HepG2 (cell line): ENCODE results near the gene MID1. TPM values are rescaled to one million over a fixed set of nuclear protein-coding genes. Genes with fewer than 3 reads are reported as not detected.

Experiments
- ATAC-seq: fragments of 200-7000 bp; cut with Tn5 transposase; 3 replicates; pipeline ENCODE4 v1.9.1; 2020; ENCODE audit warnings: mild to moderate bottlenecking, moderate library complexity
- BruUV-seq: library from RNA; stranded (reverse); fragments of 400-500 nt; replicated peaks from 2 replicates; lab custom pipeline; 2021; lab: Mats Ljungman, UMichigan
- CTCF ChIA-PET: fragments of 300-600 bp; formaldehyde crosslinking; extraction: SDS; loops from one replicate; lab custom pipeline; 2021; ENCODE audit warnings: low total read pairs, inconsistent platforms, low intra/inter-chr PET ratio; lab: Yijun Ruan, JAX
- POLR2A ChIA-PET: fragments of 350-600 bp; sonication (Branson Sonifier 250); formaldehyde crosslinking; loops from one replicate; lab custom pipeline; 2020; ENCODE audit warnings: antibody characterized with exemption, inconsistent platforms; lab: Yijun Ruan, JAX
- DNase-seq: peaks from one replicate; pipeline ENCODE4 v3.0.0-alpha.2; 2015; ENCODE audit warnings: low spot score
- FAIRE-seq: peaks from 3 replicates; lab custom pipeline; 2011; peaks lifted over from hg19 to GRCh38; lab: Jason Lieb, UNC
- H2AFZ ChIP-seq: one replicate; pipeline ENCODE4 v1.6.1; 2011; ENCODE audit warnings: low read length, inconsistent platforms
- H3K27ac ChIP-seq: fragments of 300-600 bp; 3 replicates; pipeline ENCODE4 v1.8.0; 2011; ENCODE audit warnings: mixed run types, mild to moderate bottlenecking, mixed read lengths, low read length, inconsistent platforms; ENCODE audit not compliant: insufficient read depth; ENCODE audit errors: extremely low read length
- H3K27me3 ChIP-seq, 2 experiments: fragments of 200-600 bp in 1 of 2; 2 replicates in 1 of 2; 3 replicates in 1 of 2; pipeline versions ENCODE4 v1.6.0 to v1.8.0; 2011; ENCODE audit warnings: low read length in 2 of 2, mild to moderate bottlenecking in 2 of 2, moderate library complexity in 2 of 2, inconsistent platforms in 1 of 2; ENCODE audit not compliant: insufficient read depth in 2 of 2, control insufficient read depth in 1 of 2
- H3K36me3 ChIP-seq, 2 experiments: fragments of 200-600 bp in 1 of 2; replicated peaks in 1 of 2; 2 replicates in 1 of 2; 3 replicates in 1 of 2; pipeline versions ENCODE4 v1.5.1 to v1.8.0; 2011; ENCODE audit warnings: low read length in 2 of 2, inconsistent platforms in 1 of 2; ENCODE audit not compliant: insufficient read depth in 2 of 2, control insufficient read depth in 1 of 2
- H3K4me1 ChIP-seq: 2 replicates; pipeline ENCODE4 v1.5.1; 2012; ENCODE audit warnings: low read length, inconsistent platforms; ENCODE audit not compliant: insufficient read depth
- H3K4me2 ChIP-seq: 2 replicates; pipeline ENCODE4 v1.6.0; 2011; ENCODE audit warnings: low read depth, low read length, inconsistent platforms
- H3K4me3 ChIP-seq, 3 experiments: fragments of 200-600 bp in 1 of 3; sonication (generic), shearing (Covaris generic) in 1 of 3; replicated peaks in 1 of 3; 2 replicates each; pipeline ENCODE4 v1.5.1; 2011 to 2016; ENCODE audit warnings: low read length in 3 of 3, inconsistent platforms in 2 of 3, low read depth in 2 of 3, mild to moderate bottlenecking in 2 of 3, control low read depth in 1 of 3, mixed read lengths in 1 of 3; ENCODE audit not compliant: insufficient read depth in 1 of 3
- H3K79me2 ChIP-seq: one replicate; pipeline ENCODE4 v1.6.1; 2011; ENCODE audit warnings: low read length, inconsistent platforms; ENCODE audit not compliant: insufficient read depth
- H3K9ac ChIP-seq: 2 replicates; pipeline ENCODE4 v1.6.0; 2011; ENCODE audit warnings: mild to moderate bottlenecking, low read depth, low read length, inconsistent platforms; ENCODE audit not compliant: insufficient read depth
- H3K9me3 ChIP-seq: 2 replicates; pipeline ENCODE4 v1.5.1; 2012; ENCODE audit warnings: mild to moderate bottlenecking, low read length
- H4K20me1 ChIP-seq: 2 replicates; pipeline ENCODE4 v1.6.0; 2011; ENCODE audit warnings: inconsistent platforms, mild to moderate bottlenecking, low read length, moderate library complexity; ENCODE audit not compliant: insufficient read depth
- DDIT3 ChIP-seq: sonication (generic); formaldehyde crosslinking; IDR thresholded peaks from 2 replicates; pipeline ENCODE4 v1.4.0; 2020; ENCODE audit warnings: mild to moderate bottlenecking, missing genetic modification reagents
- EHMT2 ChIP-seq: fragments of 200-600 bp; sonication (generic); IDR thresholded peaks from 2 replicates; pipeline ENCODE4 v1.7.0; 2017; ENCODE audit warnings: antibody characterized with exemption, low read depth, low read length, borderline replicate concordance
- GABPB1 ChIP-seq: IDR thresholded peaks from 2 replicates; pipeline ENCODE4 v1.6.1; 2016; ENCODE audit warnings: mild to moderate bottlenecking, missing genetic modification reagents, moderate library complexity, missing compliant biosample characterization
- HES4 ChIP-seq: sonication (generic); formaldehyde crosslinking; IDR thresholded peaks from 2 replicates; pipeline ENCODE4 v1.9.0; 2021; ENCODE audit warnings: mild to moderate bottlenecking, missing genetic modification reagents, borderline replicate concordance
- HMG20B ChIP-seq: conservative IDR thresholded peaks from 2 replicates; pipeline ENCODE4 v1.6.1; 2016; ENCODE audit warnings: missing genetic modification reagents, missing compliant biosample characterization
- KDM1A ChIP-seq: IDR thresholded peaks from 2 replicates; pipeline ENCODE4 v1.6.1; 2016; ENCODE audit warnings: missing compliant biosample characterization
- RBFOX2 ChIP-seq: fragments of 200-400 bp; formaldehyde crosslinking; IDR thresholded peaks from 2 replicates; pipeline ENCODE4 v1.6.1; 2017; ENCODE audit warnings: low read depth, mild to moderate bottlenecking, low read length
- RFX5 ChIP-seq: IDR thresholded peaks from 2 replicates; pipeline ENCODE4 v1.6.1; 2011; ENCODE audit warnings: low read depth, low read length, improper control_type of control experiment
- ZEB1 ChIP-seq: IDR thresholded peaks from 2 replicates; pipeline ENCODE4 v1.6.1; 2012; ENCODE audit warnings: mild to moderate bottlenecking, low read depth, inconsistent platforms; ENCODE audit not compliant: insufficient replicate concordance
- ZFP62 ChIP-seq: sonication (generic); formaldehyde crosslinking; IDR thresholded peaks from 2 replicates; pipeline ENCODE4 v1.4.0; 2020; ENCODE audit warnings: missing genetic modification reagents
- ZNF205 ChIP-seq: IDR thresholded peaks from 2 replicates; pipeline ENCODE4 v1.6.1; 2018; ENCODE audit warnings: missing biosample characterization, missing genetic modification reagents
- ZNF468 ChIP-seq: sonication (generic); formaldehyde crosslinking; IDR thresholded peaks from 2 replicates; pipeline ENCODE4 v1.8.0; 2022; ENCODE audit warnings: mild to moderate bottlenecking, moderate library complexity, missing genetic modification reagents
- ZSCAN31 ChIP-seq: sonication (generic); formaldehyde crosslinking; IDR thresholded peaks from 2 replicates; pipeline ENCODE4 v1.5.0; 2020; ENCODE audit warnings: low read depth, mild to moderate bottlenecking, missing genetic modification reagents
- WGBS: methylation state at CpG from one replicate; pipeline ENCODE4 v1.1.6; 2017; ENCODE audit warnings: low lambda C conversion rate; 5-methylcytosine and 5-hydroxymethylcytosine counted together
- in situ Hi-C: cut with HindIII; loops from 2 replicates; pipeline ENCODE4 v1.10.0; 2017; ENCODE audit warnings: low pct_unique_long_range_greater_than_20kb; ENCODE audit not compliant: extremely low pct_ligation_motif_present
- intact Hi-C: fragments of 100-400 bp; cut with micrococcal nuclease; formaldehyde crosslinking; loops from one replicate; pipeline ENCODE4 v1.10.0; 2022; ENCODE audit not compliant: unreplicated experiment
- polyA plus RNA-seq, 8 experiments: library from polyadenylated mRNA; depleted of rRNA in 3 of 8; stranded (reverse) in 7 of 8; unstranded in 1 of 8; fragments of >200 nt; fragmentation: Illumina TruSeq in 4 of 8; extraction: Trizol in 4 of 8; gene quantifications; 2 replicates each; pipeline versions ENCODE4 v1.2.1 to v1.2.3, GENCODE V29; 2011 to 2016; ENCODE audit warnings: low read depth in 4 of 8, missing spikeins in 1 of 8, mixed read lengths in 1 of 8; ENCODE audit not compliant: insufficient read depth in 1 of 8
- total RNA-seq, 5 experiments: library from RNA; depleted of rRNA; stranded (reverse); fragments of >200 nt; fragmentation: Illumina TruSeq; extraction: Trizol; gene quantifications; 2 replicates each; pipeline ENCODE4 v1.2.3, GENCODE V29; 2016; ENCODE audit warnings: low read depth in 1 of 5

The MID1 gene
- total and polyA plus RNA-seq, 2 of the 13 experiments (the other 11 are each of a cell fraction or from before 2014, with no cell fraction given) = 0.86 to 1.1 TPM

- Histone ChIP-seq H3K36me3 (no peaks in the 10 kb centered on the region), H3K9me3 (no peaks in the 10 kb centered on the region), H3K4me3 (no peak overlapping the region), H3K79me2 (no peaks in the 10 kb centered on the region), H3K4me2 (no peak overlapping the region), H3K27me3 (no peaks in the 10 kb centered on the region), H4K20me1 (no peaks in the 10 kb centered on the region), H3K9ac (no peak overlapping the region), H3K4me1 (peaks cover 8% of the 10 kb centered on the region; the same call in 1 of the 2 replicates), H3K27ac (no peak overlapping the region), H2AFZ (no peak overlapping the region)
- TF ChIP-seq HES4 (CRISPR knock-in tag) (no peak), RFX5 (no peak), ZEB1 (no peak), RBFOX2 (no peak), ZNF205 (no peak), GABPB1 (CRISPR knock-in tag) (no peak), KDM1A (no peak), ZNF468 (CRISPR knock-in tag) (no peak), EHMT2 (no peak), HMG20B (CRISPR knock-in tag) (no peak), ZSCAN31 (CRISPR knock-in tag) (no peak), ZFP62 (CRISPR knock-in tag) (no peak), DDIT3 (CRISPR knock-in tag) (no peak)
- POLR2A ChIA-PET = no interaction called here
- CTCF ChIA-PET = no interaction called here
- FAIRE-seq (no peak), DNase-seq (no peak), ATAC-seq (no peak)
- in situ Hi-C loops = no loop called here
- 67% methylated on average over 4 of the region's 4 CpGs for WGBS
- intact Hi-C loops = no loop called here
- no TSS peak for BruUV-seq
Observed at GRCh38 chrX:10576186-10576585, 44.2 kb downstream of the MID1 start.
